GM10266 (cell line): ENCODE data around the gene ITPRIP.

ENCODE experiments used
- DNase-seq: peaks from one replicate; pipeline ENCODE4 v3.0.0; 2012; ENCODE audit errors: extremely low spot score
- CTCF ChIP-seq: IDR thresholded peaks from 2 replicates; pipeline ENCODE4 v1.5.1; 2012; ENCODE audit warnings: mild to moderate bottlenecking, low read depth; ENCODE audit not compliant: control insufficient read depth, insufficient read depth; ENCODE audit errors: missing control alignments

The ITPRIP gene

DNA sequence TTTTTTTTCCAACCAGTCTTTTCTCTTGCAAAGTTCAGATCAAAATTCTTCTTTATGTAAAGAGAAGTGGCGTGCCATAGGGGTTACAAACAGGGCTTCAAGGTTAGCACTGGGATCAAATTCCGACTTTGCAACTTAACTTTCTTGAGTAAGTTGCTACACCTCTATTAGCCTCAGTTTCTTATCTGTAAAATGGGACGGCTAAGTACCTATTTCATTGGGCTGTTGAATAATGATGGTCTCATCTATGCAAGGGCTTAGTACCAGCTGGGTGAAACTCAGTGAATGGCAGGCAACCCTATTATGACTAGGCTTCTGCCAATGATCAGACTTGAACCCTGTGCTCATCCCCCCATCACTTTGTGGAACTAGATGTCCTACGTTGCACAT is 33.9 kb downstream of the ITPRIP start:
- TF ChIP-seq CTCF = no peak
- DNase-seq = no peak

GRCh38 chr10:104303594-104304355 is 34.5 kb downstream of the ITPRIP start:
- no peak for TF ChIP-seq CTCF
- no peak for DNase-seq

DNA sequence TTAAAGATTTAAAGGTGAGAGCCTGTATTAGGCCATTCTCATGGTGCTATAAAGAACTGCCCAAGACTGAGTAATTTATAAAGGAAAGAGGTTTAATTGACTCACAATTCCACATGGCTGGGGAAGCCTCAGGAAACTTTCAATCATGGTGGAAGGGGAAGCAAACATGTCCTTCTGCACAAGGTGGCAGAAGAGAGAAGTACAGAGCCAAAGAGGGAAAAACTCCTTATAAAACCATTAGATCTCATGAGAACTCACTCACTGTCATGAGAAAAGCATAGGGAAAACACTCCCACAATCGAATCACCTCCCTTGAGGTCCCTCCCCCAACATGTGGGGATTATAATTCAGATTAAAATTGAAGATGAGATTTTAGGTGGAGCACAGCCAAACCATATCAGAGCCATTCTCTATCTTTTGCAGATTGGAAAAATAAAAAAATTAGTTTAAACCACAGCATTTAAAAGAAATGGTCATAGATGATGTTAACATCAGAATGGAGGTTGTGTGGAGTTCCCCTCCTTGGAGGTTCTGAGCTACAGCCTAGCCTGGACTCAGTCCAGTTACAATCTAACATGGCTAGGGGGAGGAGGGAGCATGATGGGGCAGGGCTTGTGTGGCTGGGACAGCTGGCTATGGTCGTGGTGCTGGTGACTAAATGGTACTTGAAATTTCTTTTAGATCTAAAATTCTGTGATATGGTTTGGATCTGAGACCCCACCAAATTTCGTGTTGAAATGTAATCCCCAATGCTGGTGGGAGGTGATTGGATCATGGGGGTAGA is 36.2 kb downstream of the ITPRIP start:
- no peak for DNase-seq
- TF ChIP-seq CTCF = no peak

DNA sequence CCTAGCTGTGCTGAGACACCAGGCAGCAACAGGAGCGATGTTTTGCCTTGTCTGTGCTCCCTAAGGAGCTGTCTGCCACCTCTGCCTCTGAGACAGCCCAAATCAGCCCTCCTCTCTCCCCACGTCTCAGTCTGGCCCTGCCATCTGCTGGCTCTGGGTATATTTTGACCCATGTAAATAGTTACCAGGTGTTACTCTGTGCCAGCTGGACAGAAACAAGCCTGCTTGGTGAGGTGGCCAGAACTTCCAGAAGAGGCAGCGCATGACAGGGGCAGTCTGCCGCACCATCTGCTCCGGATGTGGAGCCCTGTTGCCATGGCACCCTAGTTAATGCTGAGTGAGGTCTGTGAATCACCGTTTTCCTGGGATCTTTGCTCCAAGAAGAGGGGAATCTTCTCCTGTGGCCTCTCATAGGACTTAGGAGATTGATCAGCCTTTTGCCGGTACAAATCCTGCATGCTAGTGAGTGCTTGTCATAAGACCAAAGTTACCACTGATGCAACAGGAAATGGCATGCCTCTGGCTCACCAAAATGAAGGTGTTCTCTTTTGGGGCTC is 37.5 kb downstream of the ITPRIP start:
- TF ChIP-seq CTCF = no peak
- no peak for DNase-seq

DNA sequence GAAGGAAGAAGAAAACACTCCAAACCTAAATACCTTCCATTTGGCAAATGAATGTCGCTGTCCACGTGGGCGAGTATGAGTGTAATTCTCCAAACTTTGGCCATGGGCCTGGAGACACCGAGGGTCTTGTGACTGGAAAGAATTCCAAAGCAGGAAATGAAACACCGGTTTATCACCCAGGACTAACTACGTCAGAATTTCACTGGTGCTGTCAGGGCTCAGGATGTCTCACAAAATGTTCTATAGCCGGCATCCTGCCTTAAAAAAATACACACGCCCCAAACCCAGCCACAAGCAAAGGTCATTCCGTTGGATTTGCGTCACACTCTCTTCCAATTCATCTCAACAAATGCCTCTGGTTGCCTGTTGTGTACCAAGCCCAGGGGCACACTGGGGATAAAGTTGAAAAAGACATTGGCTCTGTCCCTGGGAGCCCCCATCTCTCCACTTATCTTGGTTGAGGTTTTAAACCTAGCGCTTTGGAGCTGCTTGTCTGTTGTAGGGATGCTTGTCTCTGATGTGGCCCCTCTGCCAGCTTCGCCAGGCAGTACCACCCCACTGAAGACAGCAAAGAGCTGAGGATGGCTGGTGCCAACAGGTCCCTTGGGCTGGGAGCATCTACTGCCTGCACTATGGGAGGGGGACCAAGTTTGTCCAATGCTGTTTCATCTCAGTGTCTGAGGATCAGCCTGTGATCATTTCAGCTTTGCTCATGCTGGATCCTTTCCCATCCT is 38.1 kb downstream of the ITPRIP start:
- TF ChIP-seq CTCF = no peak
- DNase-seq = no peak

DNA sequence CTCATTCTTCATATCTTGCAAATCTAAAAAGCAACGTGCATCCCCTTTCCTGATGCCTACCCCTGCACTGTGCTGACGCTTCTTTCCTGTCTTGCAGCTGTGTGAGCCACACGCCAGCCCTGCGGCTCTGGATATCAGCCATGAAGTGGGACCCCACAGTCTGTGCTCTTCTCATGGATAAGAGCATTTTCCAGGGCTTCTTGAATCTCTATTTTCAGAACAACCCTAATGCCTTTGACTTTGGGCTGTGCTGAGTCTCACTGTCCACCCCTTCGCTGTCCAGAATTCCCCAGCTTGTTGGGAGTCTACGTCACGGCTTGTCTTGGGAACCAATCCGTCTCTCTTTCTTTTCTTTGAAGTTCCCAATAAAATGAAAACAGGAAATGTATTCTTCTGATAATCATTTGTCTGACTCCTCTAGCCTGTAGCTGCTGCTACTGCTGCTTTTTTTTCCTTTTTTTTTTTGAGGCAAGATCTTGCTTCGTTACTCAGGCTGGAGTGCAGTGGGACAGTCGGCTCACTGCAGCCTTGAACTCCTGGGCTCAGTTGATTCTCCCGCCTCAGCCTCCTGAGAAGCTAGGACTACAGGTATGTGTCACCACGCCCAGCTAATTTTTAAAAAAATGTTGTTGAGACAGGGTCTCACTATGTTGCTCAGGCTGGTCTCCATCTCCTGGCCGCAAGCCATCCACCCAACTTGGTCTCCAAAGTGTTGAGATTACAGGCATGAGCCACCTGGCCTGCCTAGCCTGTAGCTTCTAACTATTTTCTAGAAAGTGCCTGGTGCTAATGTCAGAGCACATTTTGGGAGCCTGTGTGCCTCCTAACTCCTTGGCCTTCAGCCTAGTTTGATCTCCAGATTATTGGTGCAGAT is 39.0 kb downstream of the ITPRIP start:
- DNase-seq = no peak

More for the DNA sequence above, 39.0 kb downstream of the ITPRIP start:
- no peak for TF ChIP-seq CTCF
